Breast epithelium (tissue), 3 donors: ENCODE results near the gene C4orf50.

Source experiments
- CTCF ChIP-seq, 3 donors: fragments of 450-650 bp; IDR thresholded peaks; one replicate each; pipeline ENCODE4 v1.5.1; 2016 to 2017; ENCODE audit warnings: antibody characterized with exemption in 3 of 3, mild to moderate bottlenecking in 3 of 3, moderate library complexity in 3 of 3
- POLR2AphosphoS5 ChIP-seq, 3 donors: sonication (generic); formaldehyde crosslinking; IDR thresholded peaks; one replicate each; pipeline ENCODE4 v1.6.1; 2017; ENCODE audit warnings: antibody characterized with exemption in 3 of 3

DNA sequence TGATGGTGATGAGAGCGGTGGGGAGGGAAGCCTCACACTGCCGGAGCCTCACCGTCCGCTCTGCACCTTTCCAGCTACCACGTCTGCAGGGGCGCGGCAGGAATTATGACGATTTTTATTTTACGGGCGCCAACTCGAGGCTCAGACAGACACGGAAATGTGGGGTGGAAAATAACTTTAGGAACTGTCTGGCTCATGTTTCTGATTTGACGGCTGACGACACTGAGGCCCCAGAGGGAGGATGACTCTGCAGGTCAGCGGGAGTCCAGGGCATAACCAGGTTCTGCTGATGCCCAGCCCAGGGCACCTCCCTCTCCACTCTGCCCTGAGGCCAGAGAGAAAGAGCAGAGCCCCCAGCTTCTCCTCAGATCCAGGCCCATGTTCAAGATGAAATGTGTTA lies 43.9 kb downstream of the C4orf50 start:
- no peak for TF ChIP-seq CTCF (IDR thresholded peaks at IDR 0.05)
- no peak for TF ChIP-seq POLR2AphosphoS5 (IDR thresholded peaks at IDR 0.05)
